Suppressor macrophage treated with lipopolysaccharide for 1 hour (primary cell): ENCODE data around the gene CDADC1.

ENCODE experiments used
- DNase-seq, 3 donors: peaks; one replicate each; pipeline ENCODE4 v3.0.0-alpha.2; 2020 to 2022

Gene CDADC1

DNA sequence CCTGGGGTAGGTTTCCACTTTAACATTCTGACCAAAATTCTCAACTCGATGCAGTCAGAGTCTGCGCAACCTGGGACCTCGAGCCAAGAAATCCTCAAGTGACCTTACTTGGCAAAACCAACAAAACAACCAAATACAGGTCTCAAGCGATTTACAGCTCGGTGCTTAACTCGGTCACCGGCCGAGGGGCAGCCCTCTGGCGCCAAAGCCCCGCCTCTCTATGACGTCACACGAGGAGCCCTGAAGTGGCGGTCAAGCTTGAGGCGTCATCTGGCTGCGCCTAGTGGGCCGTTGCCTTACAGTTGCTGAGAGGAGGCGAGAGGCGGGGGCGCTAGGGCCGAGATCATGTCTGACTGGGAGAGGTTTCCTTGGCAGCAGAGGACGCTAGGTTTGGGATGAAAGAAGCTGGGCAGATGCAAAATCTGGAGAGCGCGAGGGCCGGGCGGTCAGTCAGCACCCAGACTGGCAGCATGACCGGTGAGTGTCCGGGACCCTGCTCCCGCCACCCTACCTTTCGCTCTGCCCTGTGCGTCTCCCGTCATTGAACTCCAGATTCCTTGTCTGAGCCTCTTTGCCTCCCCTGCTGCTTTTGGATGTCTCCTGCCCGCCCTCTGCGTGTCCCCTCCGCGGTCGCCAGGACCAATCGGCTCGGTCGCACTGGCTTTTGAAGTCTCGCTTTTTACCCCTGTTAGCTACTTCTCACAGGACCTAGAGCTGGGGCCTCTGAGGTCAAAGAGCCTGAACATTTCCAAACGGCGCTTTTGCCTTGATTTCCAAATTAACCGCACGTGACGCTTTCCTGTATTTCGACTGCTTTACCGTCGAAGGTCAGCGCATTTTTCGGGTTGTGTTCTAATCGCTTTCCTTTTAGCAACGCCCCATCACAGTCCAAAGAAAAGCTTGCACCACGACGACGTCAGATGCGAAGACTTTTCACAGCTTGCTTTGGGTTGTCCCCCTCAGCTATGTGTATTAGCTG lies at the start of gene CDADC1:
Gene CDADC1 (plus strand): TSS at position 283 of the 979 bp plus-strand sequence. CDS start 113 bp downstream, at position 396.
- DNase-seq = peak; percentile 99 to 100 (median 99)

DNA sequence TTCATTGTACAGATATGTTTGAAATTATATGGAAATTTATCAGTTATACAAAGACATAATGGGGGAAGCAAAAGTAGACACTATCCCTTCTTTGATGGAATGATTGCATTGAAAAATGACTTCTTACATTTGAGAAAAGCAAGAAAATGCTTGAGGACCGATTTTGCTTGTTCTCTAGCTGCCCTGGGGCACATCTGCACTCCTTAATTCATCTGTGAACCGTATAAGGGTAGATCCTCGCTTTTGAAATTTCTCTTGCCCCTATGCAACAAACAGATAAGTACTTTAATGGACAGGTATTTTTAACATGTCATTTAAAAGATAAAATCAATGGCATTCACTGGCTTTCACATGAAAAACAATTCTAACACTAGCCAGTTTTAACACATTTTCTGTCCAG lies 41.1 kb upstream of the CDADC1 start:
- no peak for DNase-seq

DNA sequence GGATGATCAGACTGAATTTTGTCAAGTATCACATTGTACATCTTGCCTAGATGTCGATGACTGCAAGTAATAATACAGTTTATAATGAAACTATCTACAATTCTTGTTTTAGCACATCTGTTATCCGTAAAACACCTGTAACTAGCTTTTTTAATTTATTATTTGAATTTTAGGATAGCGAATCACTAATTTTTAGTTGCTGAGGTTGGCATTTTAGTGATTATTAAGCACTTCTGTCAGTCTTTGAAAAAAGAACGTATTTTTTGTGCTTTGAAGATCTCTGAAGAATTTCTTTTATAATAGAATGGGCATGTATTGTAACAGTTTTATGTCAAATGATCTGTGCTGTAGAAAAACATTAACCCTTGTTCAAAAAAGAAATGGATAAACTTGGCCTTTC lies 39.1 kb upstream of the CDADC1 start:
- DNase-seq = no peak

DNA sequence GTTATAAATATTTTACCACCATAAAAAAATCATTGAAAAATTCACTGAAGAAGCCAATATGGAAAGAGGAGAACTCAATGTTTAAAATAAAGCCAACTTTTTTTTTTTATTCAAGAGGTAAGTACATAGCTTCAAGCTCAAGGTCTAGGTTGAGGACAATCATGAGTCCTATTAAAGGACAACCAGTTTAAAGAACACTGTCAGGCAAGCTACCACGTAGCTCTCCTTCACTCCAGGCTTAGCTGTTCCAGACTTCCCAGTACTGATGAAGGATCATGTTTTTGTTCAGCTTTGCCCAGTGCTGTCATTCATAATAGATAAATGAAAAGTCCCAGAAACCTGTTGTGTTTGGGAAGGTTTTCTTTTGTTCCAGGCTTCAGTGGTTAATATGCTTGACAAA lies 37.6 kb upstream of the CDADC1 start:
- DNase-seq = no peak

DNA sequence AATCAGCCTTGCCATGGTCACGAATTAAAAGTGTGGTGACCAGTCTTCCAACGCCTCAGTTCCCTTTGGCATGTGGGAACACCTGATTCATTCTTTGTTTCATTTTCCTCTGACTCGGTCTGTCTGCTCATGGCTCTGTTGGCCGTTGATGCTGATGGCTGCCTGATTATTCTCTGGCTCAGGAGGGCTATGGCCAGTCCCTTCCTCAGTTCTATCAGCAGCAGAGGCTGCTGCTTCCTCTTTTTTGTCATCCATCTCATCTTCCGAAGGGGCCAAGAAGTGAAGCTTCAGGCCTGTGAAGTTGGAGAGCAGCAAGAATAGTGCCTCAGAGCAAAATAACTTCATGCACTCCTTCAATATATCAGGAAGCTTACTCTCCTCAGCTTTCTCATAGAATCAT lies 37.1 kb upstream of the CDADC1 start:
- no peak for DNase-seq

DNA sequence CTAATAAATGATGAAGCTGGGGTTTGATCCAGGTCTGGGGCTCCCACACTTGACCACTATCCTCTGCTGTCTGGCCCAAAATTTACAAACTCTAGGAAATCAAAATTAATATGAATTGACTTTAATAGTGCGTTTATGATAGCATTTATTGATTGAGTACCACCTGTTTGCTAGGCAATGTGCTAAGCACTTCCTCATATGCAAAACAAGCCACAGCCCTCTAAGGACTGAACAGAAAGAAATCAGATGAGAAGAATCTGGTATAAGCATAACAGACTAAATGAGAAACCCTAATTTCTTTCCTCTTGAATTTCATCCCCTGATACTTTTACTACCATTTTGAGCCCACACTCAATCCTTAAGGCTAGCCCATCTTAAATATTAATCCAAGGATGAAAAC lies 34.2 kb upstream of the CDADC1 start:
- DNase-seq = no peak

DNA sequence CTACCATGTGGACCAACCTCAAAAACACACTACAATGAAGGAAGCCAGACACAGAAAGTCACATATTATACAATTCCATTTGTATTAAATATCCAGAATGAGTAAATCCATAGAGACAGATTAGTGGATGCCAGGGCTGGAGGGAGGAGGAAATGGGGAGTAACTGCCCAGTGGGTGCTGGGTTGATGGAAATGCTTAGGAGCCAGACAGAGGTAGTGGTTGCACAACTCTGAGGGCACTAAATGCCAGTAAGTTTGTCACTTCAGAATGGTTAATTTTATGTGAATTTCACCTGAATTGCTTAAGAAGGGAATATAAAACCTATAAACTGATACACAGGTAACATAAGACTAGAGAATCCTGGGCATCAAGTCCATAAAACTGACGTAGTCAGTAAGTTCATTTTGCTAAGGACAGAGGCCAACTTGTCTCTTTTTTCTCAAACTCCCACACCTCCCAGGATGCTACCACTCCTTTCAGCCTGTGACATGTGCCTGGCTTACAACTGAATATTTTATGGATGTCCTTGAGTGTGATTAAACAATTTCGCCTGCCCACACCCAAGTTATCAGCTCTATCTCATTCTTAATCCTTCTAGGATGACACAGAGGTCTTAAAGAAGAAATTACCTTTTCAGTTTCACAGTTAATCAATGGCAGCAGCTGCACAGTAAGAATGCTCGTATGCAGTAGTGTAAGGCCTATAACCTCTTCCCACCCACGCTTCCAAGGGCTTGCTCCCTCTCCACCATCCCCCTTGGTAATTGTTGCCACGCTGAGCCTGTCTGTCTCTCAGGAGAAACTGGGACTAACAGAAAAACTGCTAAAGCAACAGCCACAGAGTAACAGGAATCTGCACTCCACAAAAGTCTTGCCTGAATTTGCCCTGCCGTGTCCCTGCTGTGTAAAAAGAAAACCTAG lies 33.5 kb upstream of the CDADC1 start:
- no peak for DNase-seq

DNA sequence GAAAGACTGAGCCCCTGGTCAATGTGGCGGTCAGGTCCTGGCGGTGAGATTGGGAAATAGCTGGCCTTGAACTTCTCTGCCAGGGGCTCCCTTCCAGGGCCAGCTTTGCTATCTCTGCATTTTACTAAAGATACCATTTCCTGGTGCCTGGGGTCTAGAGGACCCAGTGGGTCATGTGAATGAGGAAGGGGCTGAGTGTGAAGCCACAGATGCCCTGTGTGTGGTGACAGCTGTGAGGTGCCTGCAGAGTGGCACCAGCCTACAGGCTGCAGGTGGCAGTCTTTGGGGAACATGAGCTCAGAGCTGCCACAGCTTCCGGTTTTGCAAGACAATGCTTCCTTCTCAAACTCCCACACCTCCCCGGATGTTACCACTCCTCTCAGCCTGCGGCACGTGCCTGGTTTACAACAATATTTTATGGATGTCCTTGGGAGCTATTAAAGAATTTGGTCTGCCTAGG lies 32.8 kb upstream of the CDADC1 start:
- DNase-seq = peak; percentile 72 to 81 (median 76)

DNA sequence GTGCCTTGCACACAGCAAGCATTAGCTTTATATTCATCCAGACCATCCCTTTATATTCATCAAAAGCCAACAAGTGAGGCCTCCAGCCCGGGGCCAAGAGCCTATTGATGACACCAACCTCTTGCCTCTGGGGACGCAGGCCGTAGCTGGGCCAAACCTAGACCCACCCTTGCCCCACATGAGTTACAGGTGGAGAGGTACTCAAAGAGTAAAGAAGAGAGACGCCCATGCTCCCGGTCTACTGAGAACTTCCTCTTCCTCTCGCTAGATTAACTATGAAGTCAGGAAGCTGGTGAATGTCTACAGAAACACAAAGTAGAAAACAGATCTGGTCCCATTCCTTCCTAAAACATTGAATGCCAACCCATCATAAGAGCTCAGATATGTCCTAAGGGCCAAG lies 31.4 kb upstream of the CDADC1 start:
- DNase-seq = peak in 2 of 3 donors; percentile 16

DNA sequence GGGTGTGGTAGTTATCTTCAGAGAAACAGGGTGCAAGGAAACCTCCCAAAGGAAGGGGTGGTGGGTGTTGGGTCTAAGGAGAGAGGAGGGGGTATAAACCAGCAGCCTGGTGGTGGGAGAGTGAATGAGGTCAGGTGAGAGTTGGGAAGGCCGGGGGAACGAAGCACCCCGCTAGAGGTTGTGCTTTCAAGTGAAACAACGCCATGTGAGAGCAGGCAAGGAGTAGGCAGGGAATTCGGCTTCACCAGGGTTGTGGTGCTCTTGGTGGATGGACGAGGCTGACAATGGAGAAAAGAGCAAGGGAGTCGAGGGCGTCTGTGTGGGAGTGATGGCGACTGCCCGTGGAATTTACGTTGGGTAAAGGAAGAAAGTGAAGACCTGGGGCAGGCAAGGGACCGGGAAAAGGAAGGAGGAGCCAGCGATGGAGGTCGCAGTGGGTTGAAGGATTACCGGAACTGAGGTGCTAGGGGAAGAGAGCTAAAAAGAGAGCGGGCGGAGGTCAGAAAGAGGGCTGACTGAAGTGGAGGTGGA lies 29.7 kb upstream of the CDADC1 start:
- DNase-seq = no peak

DNA sequence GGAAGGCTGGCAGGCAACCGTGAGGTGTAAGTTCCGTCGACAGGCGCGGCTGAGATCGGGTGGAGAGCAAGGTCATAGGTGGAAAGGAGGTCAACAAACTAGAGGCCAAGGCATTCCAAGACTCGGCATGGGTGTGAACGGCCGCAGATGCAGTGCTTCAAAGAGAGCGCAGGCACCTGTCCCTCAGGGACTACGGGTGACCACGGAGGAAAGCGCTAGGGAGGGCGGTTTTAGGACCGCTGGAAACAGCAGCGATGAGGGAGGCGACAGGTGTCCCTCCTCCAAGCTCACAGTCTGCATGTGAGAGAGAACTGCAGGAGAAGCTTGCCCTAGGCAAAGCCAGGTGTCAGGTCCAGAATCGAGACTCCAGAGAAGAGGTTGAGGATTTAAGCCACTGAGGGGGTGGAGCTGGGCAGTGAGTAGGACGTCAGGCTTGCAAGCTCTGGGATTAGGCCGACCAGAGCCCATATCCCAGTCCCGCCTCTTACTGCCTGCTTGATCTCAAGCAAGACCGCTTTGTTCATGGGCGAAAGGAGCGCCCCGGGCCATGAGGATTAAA lies 29.2 kb upstream of the CDADC1 start:
- DNase-seq = no peak

DNA sequence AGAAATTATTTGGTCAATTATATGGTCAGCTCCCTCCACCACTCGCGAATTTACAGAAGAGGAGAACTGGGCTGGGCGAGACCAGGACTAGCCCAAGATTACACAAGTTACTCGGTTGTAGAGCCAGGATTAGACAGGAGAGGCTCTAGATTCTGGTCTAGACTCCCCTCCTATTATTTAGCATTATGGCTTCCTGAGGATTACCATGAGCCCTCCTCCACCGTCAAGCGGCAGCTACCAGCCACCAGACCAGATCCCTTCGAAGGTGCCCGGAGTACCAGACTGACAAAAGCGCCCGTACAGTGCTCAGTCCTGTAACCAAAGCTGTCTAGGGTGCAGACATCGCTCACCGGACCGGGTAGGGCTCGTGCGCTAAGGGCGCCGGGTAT lies 28.1 kb upstream of the CDADC1 start:
- DNase-seq = no peak

DNA sequence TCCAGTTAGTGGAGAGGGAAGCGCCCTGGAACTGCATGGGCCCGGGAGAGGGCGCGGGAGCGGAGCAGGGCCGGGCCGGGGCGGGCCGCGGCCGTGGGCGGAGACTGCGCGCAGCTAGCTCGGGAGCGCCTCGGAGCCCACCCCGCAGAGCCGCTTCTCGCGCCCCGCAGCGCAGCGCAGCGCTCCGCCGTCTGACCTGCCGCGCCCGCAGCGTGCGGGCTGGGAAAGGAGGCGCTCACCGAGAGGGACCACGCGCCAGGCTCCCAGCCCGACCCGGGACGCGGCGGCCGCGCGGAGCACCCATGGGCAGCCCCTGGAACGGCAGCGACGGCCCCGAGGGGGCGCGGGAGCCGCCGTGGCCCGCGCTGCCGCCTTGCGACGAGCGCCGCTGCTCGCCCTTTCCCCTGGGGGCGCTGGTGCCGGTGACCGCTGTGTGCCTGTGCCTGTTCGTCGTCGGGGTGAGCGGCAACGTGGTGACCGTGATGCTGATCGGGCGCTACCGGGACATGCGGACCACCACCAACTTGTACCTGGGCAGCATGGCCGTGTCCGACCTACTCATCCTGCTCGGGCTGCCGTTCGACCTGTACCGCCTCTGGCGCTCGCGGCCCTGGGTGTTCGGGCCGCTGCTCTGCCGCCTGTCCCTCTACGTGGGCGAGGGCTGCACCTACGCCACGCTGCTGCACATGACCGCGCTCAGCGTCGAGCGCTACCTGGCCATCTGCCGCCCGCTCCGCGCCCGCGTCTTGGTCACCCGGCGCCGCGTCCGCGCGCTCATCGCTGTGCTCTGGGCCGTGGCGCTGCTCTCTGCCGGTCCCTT lies 27.5 kb upstream of the CDADC1 start, which contains the start of gene MLNR:
Gene MLNR (plus strand): TSS at position 303 of the 820 bp plus-strand sequence. CDS start 0 bp downstream, at position 303.
- peak; percentile 41 to 77 (median 60) for DNase-seq

DNA sequence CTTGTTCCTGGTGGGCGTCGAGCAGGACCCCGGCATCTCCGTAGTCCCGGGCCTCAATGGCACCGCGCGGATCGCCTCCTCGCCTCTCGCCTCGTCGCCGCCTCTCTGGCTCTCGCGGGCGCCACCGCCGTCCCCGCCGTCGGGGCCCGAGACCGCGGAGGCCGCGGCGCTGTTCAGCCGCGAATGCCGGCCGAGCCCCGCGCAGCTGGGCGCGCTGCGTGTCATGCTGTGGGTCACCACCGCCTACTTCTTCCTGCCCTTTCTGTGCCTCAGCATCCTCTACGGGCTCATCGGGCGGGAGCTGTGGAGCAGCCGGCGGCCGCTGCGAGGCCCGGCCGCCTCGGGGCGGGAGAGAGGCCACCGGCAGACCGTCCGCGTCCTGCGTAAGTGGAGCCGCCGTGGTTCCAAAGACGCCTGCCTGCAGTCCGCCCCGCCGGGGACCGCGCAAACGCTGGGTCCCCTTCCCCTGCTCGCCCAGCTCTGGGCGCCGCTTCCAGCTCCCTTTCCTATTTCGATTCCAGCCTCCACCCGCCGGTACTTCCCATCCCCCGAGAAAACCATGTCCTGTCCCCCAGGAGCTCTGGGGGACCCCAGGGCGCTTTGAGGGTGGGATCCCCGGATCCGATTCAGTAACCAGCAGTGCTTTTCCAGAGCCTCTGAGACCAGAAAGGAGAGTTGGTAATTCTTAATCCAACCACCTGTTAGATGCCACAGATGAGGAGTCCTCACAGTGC lies 26.7 kb upstream of the CDADC1 start:
- DNase-seq = peak; percentile 78 to 85 (median 80)

DNA sequence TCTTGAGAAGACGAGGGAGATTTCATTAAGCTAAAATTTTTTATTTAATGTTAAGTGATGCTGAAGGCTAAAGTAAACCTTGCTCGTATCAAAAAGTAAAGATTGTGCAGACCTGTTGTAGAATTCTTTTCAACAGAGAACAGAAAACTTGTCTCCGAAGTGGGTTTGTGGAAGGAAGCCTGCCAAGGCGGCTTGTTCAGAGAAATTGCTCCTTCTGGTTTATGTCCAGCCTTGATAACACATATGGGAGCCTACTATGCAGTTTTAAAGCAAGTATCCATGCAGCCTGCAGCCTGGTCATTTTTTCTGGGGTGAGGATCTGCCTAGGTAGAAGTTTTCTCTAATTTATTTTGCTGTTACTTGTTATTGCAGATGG lies 26.1 kb upstream of the CDADC1 start:
- DNase-seq = no peak

DNA sequence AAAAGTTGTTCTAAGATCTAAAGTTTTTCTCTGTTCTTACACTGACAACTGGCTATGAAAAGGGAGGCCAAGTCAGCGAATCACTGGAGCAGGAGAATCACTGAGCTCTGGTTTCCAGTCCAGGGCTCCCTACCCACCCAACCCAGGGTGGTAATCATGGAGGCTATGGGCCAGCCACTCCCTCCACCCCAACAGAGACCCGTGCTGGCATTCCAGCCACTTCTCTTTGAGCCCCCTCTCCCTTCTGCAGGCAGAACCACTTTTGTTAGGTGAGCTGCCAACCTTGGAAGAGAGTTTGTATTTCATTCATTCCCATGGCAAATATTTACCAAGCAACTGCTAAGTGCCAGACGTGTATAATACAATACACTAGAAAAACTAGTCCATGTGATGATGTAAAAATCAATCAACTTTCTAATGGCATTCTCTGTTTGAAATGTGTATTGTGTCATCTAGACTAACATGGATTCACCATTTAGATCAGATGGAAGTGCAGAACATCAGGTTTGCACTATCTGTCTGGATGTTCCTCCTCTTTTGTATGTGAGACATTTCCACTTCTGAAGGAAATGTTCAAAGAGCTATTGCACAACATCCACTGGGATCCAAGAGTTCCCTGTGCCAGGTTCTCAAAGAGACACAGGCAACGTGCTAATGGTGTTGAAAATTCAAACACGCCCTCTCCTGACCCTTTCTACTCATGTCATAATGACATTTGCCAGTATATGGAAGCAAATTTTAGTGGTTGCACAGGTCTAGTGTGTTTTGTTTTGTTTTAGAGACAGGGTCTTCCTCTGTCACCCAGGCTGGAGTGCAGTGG lies 22.3 kb upstream of the CDADC1 start:
- peak in 1 of 3 donors; percentile 60 for DNase-seq

DNA sequence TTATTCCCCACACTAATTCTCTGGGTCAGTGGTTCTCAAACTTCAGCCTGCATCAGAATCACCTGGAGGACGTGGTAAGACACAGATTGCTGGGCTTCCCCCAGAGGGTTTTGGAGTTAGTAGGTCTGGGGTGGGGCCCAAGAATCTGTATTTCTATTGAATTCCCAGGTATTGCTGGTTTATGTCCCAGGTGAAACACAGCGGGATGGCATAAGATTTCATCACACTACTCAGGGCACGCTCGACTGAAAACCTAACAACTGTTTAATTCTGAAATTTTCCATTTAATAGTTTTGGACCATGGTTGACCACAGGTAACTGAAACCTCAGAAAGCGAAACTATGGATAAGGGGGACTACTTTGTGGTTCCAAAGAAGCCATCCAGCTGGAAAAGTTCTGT lies 21.1 kb upstream of the CDADC1 start:
- DNase-seq = no peak

DNA sequence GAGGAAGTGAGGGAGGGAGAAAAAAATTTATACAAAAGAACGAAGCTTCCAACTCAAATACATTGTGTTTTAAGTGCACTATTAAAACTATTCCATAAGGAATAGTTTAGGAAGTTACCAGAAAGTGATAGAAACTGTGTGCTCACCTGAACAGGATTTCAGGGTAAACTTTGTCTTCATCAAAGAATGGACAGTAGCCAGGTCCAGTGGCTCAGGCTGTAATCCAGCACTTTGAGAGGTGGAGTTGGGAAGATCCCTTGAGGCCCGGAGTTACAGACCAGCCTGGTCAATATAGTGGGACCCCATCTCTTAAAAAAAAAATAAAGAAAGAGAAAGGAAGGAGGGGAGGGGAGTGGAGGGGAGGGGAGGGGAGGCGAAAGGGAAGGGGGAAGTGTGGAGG lies 13.0 kb upstream of the CDADC1 start:
- DNase-seq = no peak

DNA sequence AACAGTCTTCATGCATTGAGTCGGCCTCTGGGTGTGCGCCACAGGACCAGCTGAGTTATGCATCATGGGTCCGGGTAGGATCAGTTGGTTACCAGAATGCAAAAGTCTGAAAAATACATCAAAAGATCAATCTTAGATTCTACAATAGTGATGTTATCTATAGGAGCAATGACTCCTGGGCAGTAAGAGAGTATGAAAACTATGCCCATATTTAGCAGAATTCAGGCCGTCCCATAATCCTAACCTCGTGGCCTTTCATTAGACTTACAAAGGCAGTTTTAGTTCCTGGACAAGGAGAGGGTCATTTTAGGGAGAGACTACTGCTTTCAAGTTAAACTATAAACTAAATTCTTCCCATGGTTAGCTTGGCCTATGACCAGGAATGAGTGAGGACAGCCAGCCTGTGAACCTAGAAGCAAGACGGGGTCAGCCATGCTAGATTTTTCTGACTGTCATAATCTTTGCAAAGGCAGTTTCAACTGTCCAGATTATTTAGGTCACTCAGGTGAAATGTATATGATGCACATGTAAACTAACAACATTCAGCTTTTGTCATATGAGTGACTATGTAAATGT lies 11.8 kb upstream of the CDADC1 start:
- DNase-seq = no peak

DNA sequence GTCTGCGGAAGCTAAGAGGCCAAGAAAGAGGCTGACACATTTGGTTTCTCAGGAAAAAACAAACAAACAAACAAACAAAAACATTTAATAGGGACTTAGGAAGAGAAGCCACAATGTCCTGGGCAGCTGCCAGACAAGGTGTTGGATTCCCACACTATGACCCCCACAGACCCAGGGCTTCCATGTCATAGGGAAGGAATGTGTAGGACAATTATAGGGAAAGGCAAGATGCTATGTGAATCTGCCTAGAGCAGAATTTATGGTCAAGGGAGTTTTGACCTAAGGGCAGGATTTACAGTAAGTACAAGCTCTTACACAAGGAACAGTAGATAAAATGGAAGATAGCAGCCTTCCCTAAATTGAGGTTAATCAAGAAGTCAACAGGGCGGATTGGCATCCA lies 9.1 kb upstream of the CDADC1 start:
- no peak for DNase-seq
